Measurements from ENCODE around the gene FBXO7. TPM values are rescaled to one million over a fixed set of nuclear protein-coding genes. Genes with fewer than 3 reads are reported as not detected.

The FBXO7 gene
- total RNA-seq, 1 experiment from 2014 or later, result 47.8 TPM

GRCh38 chr22:32534252-32535235 lies 59.9 kb downstream of the FBXO7 start:
- no peak overlapping the region for H2BK15ac ChIP-seq (ENCODE audit: low read depth, low read length)
- H3K9ac ChIP-seq (ENCODE audit: extremely low read depth, insufficient read length, low read length), result no peak overlapping the region
- no peak overlapping the region for H4K91ac ChIP-seq (ENCODE audit: insufficient read length, low read depth, low read length)
- no peak overlapping the region for H2AK5ac ChIP-seq (ENCODE audit: insufficient read length, low read length)
- H4K20me1 ChIP-seq (ENCODE audit: control insufficient read depth, insufficient read depth, insufficient read length), result no peaks in the 10 kb centered on the region
- no CpG with 5 or more reads among the region's 15 CpGs for WGBS (ENCODE audit: extremely low coverage, insufficient read length, low lambda C conversion rate)
- no peaks in the 10 kb centered on the region for H3K79me1 ChIP-seq (ENCODE audit: insufficient read depth, low read depth, low read length, poor library complexity, severe bottlenecking)
- H2BK120ac ChIP-seq (ENCODE audit: low read depth, low read length, poor library complexity, severe bottlenecking), result no peak overlapping the region
- no peaks in the 10 kb centered on the region; the same call in 1 of the 2 replicates for H3K27me3 ChIP-seq (ENCODE audit: insufficient read depth, low read length)
- no peak for DNase-seq
- no peak overlapping the region for H2AFZ ChIP-seq (ENCODE audit: low read length)
- no peak overlapping the region for H2BK20ac ChIP-seq (ENCODE audit: low read depth, low read length, poor library complexity, severe bottlenecking)
- H4K5ac ChIP-seq (ENCODE audit: insufficient read length, low read depth, low read length), result no peak overlapping the region
- no peak overlapping the region for H2BK12ac ChIP-seq (ENCODE audit: insufficient read length, low read depth, low read length)
- H3K23me2 ChIP-seq (ENCODE audit: insufficient read length, low read depth, low read length, poor library complexity, severe bottlenecking), result peaks cover 3% of the 10 kb centered on the region
- no peaks in the 10 kb centered on the region for H3K4me1 ChIP-seq (ENCODE audit: insufficient read depth, low read length)
- H3K4ac ChIP-seq (ENCODE audit: low read depth, low read length), result no peak overlapping the region
- H3K36me3 Mint-ChIP-seq (ENCODE audit: insufficient read depth in 1 of 3, low read depth in 3 of 3), result peaks cover 0 to 22% (median 15%) of the 10 kb centered on the region in 3 experiments; a peak in 5 of 7 replicates
- no peak overlapping the region for H3K27ac Mint-ChIP-seq
- H4K8ac ChIP-seq (replicated peaks; ENCODE audit: insufficient read length, low read depth, low read length), result no peak overlapping the region
- H3K23ac ChIP-seq (ENCODE audit: insufficient read length, low read depth, low read length), result no peak overlapping the region
- H3K27ac ChIP-seq (ENCODE audit: insufficient read length, low read depth, low read length), result no peak overlapping the region
- peaks cover 3% of the 10 kb centered on the region for H3K27me3 Mint-ChIP-seq (ENCODE audit: low read depth)
- no peaks in the 10 kb centered on the region for H3K79me2 ChIP-seq (ENCODE audit: insufficient read depth, low read length)
- H3T11ph ChIP-seq (ENCODE audit: low read length), result no peak overlapping the region
- H3K18ac ChIP-seq (ENCODE audit: insufficient read length, low read depth, low read length), result no peak overlapping the region
- no peak overlapping the region for H3K4me2 ChIP-seq (ENCODE audit: insufficient read depth, insufficient read length, low read length)
- peaks cover 0 to 2% of the 10 kb centered on the region in 2 experiments; a peak in 2 of 5 replicates for H3K9me3 Mint-ChIP-seq
- no peaks in the 10 kb centered on the region for H3K9me3 ChIP-seq (ENCODE audit: control insufficient read depth, low read depth, low read length)
- H3K4me1 Mint-ChIP-seq, result peaks cover 5 to 7% of the 10 kb centered on the region in 2 experiments; a peak in 3 of 4 replicates
- H3K14ac ChIP-seq (ENCODE audit: insufficient read depth, low read length), result no peak overlapping the region; the same call in 1 of the 2 replicates
- no peak overlapping the region for H3K4me3 Mint-ChIP-seq
- no peak overlapping the region for H2BK5ac ChIP-seq (ENCODE audit: insufficient read length, low read length)
- H3K56ac ChIP-seq (ENCODE audit: insufficient read length, low read depth, low read length), result no peak overlapping the region
- TF ChIP-seq CTCF (conservative IDR thresholded peaks at IDR 0.05), result no peak

All from H9 (cell line).